Stimulated activated CD4-positive, alpha-beta T cell treated with anti-CD3 and anti-CD28 coated beads, Interleukin-4, amount 100 ng/mL, for 24 hours (primary cell): ENCODE data around the gene RAB27B.
"Not testable (repeated sequence)": the region's sequence is repeated elsewhere in the genome, so short reads cannot be mapped to it uniquely, and the experiment has no call there.

Source experiments
- DNase-seq: peaks from one replicate; pipeline ENCODE4 v3.0.0-alpha.2; 2020

RAB27B gene

DNA sequence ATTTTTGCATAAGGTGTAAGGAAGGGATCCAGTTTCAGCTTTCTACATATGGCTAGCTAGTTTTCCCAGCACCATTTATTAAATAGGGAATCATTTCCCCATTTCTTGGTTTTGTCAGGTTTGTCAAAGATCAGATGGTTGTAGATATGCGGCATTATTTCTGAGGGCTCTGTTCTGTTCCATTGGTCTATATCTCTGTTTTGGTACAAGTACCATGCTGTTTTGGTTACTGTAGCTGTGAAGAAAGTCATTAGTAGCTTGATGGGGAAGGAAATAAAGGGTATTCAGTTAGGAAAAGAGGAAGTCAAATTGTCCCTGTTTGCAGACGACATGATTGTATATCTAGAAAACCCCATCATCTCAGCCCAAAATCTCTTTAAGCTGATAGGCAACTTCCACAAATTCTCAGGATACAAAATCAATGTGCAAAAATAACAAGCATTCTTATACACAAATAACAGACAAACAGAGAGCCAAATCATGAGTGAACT is 7.4 kb upstream of the RAB27B start:
- DNase-seq = not testable (repeated sequence)

DNA sequence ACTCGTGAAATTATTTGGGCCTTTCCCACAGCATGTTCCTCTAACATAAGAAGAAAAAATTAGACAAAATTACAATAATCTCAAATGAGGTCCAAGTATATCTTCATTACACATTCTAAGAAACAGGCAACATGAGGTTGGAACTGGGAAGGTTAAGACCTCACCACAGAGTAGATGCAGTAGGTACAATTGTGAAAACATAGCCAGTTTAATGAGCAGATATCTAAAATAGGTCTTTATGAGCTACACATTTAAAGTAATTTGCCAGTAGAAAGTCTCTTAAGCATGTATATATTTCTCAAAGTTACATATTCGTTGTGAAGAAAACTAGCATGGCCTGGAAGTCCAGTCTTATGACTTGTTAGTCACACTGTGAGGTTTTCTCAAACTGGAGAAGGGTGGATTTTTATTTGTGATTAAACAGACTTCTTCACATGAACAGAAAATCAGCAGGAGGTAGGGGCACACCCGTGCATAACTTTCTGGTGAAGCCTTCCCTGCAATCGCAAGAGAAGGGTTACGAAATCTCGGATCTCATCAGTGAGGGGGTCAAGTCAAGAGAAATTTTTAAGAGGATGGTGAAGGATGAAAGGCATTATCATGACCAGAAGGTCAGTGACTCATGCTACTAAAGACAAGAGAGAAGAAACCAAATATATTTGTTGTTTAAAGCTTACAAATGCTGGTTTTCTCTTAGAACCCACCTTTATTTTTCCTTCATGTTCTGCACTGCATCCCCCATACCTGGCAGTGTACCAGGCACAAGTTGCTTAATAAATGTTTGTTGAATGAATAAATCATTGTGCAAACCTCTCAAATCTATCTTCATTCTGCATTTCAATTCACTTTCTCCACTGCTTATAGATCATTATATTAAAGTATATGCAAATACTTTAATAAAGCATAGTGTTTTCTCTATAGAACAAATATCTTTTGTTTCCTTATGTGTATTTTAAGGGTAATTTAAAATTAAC is 5.1 kb upstream of the RAB27B start:
- DNase-seq = no peak

DNA sequence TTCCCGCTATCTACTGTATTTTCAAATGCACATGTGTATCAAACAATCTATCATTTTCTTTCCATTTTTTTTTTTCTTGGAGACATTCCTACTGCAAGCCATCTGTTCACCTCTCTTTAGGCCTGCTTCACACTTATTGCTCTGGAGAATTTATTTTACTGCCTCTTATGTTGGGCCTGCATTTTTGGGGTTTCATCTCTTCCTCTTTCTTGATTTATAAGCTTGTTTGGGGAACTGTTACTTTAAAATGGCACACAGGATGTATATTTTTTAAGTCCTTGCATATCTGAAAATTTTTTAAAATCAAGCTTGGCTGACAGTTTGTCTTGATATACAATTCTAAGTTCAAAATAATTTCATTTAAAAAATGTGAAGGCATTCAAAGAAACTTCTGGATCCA is 3.5 kb upstream of the RAB27B start:
- DNase-seq = no peak

DNA sequence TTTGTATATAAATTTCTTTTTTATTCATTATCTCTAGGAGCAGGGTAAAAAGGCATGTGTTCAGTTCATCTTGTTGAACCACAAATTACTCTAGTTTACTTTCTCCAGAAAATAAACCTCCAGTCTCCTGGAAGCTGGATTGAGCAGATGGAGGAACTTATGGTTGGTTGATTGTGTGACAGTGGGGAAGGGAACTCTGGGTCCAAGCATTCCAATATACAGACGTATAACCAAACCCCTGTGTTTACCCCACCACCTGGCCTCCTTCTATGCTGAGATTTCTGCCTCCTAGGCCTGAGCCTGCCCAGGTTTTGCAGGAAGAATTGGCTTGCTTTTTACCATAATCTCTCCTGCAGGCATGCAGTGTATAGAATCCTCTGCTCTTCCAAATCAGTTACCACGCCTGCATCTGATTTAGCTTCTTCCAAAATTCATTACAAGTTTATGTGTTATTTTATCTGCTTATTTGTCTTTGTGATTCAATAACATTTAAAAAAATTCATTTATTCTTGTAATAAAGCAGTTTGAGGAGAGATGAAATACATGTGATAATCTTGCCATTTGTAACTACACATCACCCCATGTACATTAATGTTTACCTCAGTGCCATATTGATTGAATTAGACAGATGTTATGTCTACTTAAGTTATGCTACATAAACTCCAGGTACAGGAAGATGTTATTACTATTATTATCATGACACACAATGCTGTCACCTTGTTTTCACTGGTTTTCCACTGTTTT is 2.5 kb upstream of the RAB27B start:
- no peak for DNase-seq

DNA sequence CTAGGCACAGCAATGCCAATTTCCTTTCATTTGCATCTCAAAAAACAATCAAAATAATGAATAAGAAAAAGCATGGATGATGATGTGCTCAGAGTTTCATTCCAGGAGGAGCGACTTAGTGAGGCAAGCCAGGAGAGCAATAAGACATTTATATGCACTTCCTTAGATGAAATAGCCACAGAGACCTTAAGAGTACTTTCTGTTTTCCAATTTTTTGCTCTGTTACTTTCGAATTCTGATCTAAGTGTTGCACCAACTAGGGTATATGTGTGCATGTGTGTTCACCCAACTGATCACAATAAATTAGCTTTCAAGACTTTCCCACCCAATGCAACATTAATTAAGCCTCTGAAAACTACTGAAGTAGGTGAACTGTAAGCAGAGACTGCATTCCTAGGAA is 709 bp downstream of the RAB27B start:
- DNase-seq = no peak

DNA sequence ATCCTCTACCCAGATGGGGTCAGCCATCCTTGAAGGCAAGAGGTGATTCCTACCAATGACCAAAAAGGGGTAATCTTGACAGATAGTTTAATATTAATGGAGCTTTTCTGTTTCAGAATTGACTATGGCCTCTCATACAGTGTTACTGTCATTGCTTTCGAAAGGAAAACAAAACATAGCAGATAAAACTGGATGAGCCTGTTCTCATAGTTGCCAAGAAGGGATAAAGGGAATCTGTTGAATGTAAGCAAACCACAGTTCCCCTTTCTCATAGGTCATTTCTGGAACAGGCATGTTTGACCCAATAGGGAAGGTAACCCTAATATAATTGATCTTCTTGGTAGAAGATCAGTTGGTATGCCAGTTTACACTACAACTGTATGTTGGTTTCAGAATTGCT is 1.6 kb downstream of the RAB27B start:
- DNase-seq = no peak

DNA sequence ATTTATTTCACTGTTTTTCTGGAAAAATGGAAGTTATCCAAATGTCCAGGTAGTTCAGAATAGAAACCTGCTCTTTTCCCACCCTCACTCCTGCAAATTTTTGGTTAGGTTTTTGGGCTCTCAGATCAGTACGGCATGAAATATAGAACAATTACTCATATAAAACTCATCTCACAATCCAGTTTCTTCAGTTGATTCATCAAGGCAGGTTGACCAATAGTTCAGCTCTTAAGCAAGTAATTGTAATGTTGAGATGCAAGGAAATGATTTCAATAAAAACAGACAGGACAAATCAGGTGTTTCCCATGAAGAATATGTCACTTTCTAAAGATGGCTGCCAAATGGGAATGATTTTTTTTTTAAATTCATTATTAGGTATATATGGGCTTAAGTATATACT is 2.0 kb downstream of the RAB27B start:
- DNase-seq = no peak

DNA sequence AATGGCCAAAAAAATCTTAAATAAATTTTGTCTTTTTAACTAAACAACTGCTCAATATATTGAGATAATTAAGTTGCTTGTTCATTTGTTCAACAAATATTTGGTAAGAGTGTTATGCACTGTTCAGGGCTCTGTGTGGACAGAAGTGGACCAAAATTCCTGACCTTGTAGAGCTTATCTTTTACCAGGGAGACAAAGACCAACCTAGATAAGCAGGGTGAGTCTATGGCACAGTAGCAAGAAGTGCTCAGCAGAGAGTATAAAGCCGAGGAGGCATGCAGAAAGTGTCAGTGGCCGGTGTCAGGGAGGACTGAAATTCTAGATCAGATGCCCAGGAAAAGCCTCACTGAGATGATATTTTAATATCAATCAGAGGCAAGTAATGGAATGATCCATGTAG is 2.6 kb downstream of the RAB27B start:
- DNase-seq = no peak

DNA sequence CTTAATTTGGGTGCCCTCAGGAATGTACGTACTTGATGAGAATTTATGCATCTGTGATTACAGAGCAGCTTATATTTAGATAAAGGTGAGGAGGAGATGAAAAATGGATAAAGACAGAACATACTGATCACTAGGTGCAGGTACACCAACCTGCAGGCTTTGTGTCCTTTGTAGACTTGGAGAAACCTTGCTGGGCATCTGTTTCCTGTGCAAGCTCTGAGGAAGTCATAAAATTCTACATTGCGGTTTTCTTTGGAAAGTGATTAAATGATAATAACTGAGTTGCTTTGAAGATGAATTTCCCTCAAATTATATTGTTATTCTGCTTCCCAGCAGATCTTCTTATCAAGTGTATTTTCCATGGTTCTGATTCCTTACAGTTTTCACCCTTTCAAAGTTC is 7.7 kb downstream of the RAB27B start:
- no peak for DNase-seq

DNA sequence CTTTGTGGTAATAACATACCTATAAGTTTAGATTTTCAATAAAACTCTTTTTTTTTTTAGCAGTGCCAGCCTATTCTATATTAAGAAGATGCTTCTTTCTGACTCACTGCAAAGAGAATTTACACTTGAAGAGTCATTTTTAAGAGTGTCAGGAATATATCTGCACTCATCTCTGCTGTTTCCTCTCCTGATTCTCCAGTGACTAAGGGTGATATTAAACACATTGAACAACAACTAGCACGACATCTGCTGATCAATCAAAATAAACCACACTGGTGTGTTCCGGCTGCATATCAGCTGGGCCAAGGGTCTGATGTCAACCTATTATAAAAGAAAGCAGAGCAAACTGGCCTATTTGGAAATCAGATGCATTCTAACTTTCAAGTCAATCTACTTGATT is 15.0 kb downstream of the RAB27B start:
- no peak for DNase-seq

DNA sequence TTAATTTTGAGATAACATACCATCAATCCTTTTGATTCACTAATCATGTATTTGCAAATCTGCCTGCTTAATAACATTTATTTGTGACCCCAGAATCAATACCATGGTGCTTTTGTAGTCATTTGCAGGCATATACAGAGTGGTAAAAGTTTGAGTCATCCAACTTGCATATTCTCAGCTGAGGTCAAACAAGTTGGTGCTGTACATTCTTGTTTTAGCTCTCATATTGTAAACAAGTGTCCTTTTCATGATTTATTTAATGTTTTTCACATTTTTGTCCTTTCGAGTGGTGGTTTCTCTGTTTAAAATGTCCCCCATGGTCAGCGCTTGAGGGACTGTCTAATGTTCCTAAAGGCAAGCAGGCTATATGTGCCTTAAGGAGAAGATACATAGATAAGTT is 17.5 kb downstream of the RAB27B start:
- DNase-seq = no peak

DNA sequence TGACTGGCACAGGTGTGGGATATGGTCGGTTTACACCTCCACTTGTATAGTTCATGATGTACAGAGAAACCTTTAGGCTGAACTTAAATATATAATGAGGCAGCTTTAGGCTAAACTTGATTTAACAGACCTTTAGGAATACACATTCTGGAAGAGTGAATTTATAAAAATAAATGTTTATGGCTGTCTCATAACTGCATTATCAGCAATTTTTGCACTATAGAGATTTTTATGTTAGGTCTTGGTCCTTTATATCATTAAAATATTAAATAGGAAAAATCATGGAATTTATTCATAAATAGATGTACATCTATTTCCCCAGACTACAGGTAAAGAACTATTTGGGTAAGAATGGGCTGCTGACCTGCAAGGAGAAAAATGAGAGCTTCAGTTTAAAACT is 19.8 kb downstream of the RAB27B start:
- no peak for DNase-seq

DNA sequence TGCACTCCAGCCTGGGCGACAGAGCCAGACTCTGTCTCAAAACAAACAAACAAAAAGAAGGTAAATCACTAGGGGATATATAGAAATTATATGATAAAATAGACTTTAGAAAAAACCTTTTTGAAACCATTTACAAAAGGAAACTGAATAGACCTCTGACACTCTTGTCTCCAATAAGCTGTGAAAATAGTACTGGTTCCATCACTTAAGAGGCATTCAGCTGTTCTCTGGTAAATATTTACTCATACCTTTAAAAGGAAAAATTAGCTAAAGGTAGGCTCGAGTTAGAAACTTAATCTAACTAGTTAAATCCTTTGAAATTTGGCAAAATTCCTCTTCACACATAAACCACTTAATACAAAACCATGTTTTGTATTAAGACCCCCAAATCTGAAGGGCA is 21.4 kb downstream of the RAB27B start:
- DNase-seq = no peak

DNA sequence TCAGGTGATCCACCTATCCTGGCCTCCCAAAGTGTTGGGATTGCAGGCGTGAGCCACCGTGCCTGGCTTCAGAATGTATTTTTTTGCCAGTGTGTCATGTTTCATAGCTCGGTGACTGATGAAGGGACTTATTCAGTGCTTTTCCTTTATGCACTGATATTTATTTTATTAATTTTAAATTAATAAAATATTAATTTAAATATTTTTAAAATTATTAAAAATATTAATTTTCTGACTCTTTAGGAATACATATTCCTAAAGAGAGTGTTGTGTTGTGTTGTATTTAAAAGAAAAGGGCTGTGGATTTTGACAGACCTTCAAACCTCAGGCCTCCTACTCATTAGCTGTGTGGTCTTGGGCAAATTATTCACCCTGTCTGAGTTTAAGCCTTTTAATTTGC is 22.3 kb downstream of the RAB27B start:
- DNase-seq = no peak

DNA sequence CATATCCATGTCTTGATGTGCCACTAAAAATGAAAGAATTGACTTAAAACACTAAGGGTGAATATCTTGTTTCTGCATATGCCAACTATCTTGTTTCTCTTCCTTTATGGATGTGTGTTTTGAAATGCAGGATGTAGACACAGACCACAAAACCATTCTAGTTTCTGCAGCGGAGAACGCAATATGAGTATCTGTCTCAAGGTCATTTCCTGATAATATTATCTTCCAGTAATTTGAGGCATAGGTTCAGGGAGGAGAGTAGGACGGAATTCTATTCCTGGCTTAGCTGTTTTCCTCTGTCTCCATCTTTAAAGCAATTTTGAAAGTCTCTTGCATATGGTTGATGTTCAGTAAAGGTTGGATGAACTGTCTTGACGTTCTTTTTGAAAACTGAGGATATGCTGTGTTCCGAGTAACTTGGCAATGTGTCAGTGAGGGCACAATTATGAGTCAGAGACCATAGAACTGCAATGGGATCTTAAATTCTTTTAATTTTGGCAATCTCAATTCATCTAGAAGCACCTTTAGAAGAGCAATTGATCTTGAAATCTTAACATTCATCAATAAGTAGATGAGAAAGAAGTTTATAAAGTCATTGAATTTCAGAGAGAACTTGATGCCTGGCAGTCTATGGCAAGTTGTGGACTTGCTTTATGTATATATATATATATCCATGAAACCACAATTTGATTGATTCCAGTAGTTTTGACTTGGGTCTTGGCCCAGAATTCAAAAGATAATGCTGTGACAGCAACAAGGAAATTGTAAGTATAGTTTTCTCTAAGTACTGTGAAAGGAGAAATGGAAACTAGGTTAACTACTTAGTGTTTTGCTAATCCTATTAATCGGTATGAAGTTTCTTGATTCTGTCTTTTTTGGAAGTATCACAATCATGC is 24.8 kb downstream of the RAB27B start:
- no peak for DNase-seq

DNA sequence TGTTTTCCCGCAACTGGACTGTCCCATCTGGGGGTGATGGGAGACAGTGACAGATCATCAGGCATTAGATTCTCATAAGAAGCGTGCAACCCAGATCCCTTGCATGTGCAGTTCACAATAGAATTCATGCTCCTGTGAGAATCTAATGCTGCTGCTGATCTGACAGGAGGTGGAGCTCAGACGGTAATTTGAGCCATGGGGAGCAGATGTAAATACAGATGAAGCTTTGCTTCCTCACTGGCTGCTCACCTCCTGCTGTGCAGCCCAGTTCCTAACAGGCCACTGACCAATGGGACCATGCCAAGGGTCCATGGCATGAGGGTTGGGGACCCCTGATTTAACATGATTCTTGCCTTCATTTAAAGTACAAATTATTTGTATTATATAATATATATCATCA is 26.8 kb downstream of the RAB27B start:
- not testable (repeated sequence) for DNase-seq

DNA sequence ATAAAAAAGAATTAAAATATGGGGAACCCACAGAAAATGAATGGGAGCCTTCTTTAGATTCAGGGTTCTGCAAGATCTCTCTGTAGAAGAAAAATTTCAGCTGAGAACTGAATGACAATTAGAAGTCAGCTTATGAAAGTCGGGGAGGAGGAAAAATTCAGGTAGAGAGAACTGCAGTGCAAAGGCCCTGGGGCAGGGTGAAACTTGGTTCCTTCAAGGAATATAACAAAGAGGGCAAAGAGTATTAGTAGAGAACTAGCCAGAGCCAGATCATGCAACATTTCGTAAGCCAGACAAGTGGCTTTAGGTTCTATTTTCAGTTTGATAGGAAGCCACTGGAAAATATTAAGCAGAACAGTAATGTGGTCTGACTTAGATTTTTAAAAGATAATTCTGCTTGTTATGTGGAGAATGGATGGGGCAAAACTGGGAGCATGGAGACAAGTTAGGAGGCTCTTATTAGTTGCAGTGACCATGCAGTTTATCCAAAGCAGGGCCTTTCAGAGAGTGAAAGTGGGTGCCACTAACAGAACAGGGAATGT is 27.9 kb downstream of the RAB27B start:
- DNase-seq = no peak

DNA sequence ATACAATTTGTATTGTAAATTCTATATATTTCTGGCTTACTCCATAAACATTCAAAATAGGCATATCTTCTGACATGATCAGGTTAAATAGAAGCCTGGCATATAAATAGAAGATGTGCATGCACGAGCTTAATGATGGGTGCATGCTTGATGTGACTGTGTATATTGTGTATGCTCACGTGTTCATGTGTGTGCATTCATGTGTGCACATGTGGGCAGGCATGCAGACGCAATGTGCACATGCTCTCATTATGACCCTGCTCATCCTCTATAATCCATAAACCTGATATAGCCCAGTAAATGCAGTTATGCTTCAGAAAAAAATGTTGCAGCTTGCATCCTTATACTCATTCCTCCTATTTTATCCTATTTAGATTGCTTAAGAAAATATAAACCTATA is 29.2 kb downstream of the RAB27B start:
- DNase-seq = no peak

DNA sequence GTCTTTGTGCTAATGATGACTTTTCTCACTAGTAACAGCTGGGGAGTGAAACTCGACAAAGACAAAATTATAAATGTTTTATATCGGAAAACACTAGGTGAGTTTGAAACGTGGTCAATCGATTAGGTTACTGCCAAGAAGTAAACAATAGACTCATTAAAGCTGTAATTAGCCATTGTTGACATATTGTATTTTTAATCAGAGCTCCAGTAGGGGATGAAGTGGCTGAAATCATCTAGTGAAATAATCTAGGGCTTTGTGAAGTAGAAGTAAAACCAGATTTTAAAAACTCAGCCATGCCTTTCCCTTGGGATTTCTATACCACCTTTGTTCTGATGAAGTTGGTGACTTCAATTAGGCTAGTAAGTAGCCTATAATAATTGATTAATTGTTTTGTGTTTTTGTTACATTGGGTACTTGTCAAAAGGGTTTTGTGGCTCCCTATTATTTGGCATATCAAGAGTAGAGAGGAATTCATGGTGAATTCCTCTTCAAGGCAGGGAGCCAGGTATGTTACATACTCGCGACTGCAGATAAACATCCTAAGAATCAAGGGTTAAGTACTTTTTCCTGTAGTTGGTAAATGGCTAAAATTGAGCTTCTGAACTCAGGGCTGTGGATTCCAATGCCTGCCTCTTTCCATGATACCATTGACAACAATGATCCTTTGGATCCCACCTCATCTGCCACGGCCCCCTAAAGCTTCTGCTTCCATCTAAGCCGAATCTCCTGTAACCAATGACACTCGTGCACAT is 31.6 kb downstream of the RAB27B start:
- DNase-seq = no peak

DNA sequence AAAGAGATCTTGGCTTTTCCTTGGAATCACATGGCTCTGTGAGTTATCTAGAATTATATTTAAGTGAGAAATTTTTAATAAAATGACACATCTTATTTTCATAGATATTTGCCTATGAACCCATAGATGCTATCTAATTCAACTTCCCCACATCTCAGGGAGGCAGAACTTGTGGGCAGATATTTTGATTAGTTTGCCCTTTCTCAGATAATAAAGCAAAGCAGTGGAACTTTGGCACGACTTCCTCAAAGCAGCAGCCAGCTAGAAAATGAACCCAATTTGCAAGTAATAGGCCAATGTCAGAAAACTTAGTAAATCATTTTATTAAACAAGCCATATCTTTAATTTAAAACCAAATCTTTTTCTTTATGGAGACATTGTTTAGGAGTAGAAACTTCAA is 32.7 kb downstream of the RAB27B start:
- DNase-seq = no peak

DNA sequence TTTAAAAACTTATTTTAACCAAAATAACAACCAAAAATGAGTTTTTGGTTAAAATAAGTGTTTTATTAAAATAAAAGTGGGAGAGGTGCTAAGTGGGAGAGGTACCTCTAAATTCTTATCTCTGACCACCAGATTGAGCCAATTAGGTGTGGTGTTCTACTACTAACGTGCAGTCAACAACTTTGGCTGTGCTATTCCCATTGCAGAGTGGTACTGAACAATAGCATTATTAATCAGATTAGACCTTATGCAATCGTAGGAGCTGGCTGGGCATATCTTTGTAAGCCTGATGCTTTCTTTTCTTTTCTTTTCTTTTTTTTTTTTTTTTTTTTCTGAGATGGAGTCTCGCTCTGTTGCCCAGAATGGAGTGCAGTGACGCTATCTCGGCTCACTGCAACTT is 38.9 kb downstream of the RAB27B start:
- no peak for DNase-seq

DNA sequence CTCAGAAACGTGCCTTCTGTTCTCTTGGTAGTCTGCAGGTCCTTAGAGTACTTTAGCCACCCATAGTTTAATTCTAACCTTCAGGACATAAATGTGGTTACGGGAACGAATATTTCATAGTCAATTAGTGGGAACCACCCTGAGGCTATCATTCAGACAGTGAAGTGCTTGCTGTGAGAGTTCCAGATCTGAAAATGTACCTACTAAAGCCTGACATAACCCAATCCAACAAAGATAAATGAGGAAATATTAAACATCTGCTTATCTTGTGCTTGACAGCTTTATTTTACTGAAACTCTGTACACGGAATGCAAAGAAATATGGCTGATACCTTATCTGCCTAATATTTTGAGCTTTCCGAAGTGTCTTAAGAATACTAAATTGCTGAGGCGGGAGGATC is 43.0 kb downstream of the RAB27B start:
- DNase-seq = no peak
